GM19238 (cell line): Measurements from ENCODE around the gene GPR176.
A peak's percentile ranks its signal among the peaks of the same experiment; 100 is the strongest.

ENCODE experiments used
- DNase-seq: peaks from one replicate; pipeline ENCODE4 v3.0.0; 2011; ENCODE audit warnings: low spot score; ENCODE audit not compliant: insufficient read length

Gene GPR176

DNA sequence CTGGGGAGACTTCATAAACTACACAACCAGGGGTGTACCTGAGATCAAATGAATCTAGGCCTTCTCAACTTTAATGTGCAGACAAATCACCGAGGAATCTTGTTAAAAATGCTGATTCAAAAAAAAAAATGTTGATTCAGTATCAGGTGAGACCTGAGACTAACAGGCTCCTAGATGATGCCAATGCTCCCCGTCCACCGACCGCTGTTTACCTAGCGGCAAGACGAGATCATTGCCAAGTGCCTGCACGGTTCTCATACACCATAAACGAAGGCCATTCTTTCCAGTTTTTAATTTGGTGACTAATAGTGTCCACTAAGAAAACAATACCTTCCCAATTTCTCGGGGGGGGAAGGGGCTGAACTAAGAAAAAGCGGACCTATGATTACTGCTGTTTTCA is 134.9 kb downstream of the GPR176 start:
- no peak for DNase-seq

DNA sequence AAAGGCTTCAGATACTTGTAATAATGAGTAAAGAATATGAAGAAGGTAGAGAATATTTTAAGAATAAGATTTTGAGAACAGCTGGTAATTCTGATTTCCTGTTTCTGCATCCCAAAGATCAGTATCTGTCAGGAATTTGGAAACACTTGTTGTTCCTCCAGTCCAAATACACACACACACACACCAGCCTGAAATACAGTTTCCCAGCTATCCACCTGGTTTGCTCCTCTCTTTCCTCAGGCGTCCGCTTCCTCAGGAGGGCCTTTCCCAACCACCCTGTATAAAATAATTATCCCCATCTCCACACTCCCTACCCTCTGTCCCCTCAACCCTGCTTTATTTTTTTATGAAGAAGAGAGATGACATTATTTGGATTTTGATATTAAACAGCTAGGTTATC is 135.4 kb downstream of the GPR176 start:
- DNase-seq, result no peak

DNA sequence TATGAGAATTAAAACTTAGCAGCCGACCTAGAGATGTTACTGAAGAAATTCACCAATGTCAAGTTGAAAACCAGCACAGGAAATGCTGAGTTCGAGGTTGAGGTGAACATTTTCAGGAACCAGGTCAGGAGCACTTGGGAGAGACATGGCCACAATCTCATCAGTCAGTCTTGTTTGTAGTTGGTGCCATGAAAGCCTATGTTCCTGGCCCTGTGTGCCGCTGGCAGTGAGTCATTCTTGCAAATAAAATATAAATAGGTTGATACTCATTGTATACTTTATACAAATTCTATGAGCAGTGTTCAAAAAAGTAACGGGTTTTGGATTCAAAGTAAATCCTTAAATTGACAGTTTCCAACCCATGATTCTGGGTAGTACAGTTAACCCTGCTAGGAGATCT is 135.9 kb downstream of the GPR176 start:
- DNase-seq, result no peak

DNA sequence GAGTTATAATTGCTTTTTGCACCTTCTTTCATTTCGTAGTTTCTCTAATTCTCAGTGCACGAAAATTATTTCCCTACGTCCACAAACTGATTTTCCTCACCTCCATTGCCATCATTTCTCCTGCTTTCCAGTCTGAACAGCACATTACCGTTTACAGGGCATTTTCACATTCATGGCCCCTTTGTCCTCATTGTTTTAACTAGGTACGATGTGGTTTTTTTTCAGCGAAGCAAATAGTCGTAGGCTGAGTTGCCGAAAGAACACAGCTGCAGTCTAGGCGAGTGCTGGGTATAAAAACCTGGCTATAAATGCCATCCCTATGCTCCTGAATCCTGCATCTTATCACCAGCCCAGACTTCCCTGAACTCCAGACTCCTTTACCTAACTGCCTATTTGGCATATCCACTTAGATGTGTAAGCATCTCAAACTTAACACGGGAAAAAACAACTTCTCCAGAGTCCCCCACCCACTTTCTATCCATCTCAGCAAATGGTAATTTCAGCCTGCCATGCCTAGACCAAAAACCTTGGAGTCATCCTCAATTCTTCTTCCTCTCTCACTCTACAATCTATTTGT is 136.7 kb downstream of the GPR176 start:
- DNase-seq, result no peak

DNA sequence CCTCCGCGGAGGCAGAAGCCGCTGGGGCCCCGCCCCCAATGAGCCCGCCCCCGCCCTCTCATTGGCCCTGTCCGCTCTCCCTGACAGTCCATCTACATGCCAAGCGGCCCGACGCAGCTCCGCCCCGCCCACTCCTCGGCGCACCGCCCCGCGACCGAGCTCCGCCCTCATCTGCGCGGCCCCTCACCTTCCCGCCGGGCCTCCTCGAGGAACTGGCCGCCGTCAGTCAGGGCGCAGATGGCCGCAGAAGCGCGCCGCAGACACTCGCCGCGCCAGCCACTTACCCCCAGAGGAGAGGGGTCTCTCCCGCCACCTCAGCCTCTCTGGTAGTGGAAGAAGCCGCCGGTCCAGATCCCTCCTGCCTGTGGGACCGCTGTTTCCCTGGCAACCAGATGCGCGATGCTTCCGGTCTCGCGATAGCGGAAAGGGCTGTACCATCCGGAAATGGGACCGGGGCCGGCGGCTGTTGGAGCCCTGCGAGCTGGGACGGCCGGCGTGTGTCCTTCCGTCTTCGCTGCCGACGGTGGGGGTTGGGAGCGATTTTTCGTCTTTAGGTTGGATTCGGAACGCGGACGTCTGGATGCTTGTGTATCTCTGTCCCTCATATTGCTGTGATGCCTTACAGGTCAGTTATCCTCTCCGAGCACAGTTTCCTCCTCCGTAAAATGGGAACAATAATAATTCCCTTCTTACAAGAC is 137.5 kb downstream of the GPR176 start, which contains the start of gene FSIP1:
Gene FSIP1 (minus strand): TSS at position 401 of the 698 bp plus-strand sequence. CDS start 6,317 bp downstream, outside the sequence.
- peak; percentile 92 for DNase-seq

DNA sequence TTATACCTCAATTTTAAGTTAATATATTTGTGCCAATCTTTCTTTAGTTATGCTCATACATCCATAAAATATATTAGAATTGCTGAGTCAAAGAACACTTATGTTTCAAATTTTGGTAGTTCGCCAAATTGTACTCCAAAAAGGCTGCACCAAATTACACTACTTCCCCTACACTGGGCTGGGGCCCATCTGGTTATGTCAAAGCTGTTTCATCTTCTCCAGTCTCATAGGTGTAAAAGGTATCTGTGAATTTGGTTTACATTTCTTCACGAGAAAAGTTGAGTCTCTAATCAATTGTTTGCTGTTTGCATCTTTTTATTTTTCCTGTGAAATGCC is 138.1 kb downstream of the GPR176 start:
- DNase-seq, result no peak

DNA sequence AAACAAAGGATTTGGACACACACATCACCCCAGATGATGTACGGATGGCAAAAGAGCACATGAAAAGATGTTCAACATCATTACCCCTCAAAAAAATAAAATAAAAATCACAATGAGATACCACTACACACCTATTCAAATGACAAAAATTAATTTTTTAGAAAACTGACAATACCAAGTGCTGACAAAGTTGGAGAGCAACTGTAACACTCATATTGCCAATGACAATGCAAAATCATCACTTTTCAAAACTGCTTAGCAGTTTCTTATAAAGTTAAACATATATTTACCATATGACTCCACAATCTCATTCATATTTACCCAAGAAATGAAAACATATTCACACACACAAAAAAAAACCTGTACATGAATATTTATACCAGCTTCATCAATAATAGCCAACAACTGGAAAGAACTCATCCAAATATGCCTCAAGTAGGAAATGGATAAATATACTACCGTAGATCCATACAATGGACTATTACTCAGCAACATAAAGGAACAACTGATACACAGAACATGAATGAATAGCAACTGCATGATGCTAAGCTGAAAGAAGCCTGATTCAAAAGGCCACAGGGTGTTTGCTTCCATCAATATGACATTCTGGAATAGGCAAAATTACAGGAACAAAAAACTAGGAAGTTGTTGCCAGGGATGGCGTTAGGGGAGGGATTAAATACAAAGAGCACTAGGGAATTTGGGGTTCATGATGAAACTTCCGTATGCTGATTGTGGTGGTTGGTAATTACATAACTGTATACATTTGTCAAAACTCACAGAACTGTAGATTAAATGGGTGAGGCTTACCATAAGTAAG is 138.7 kb downstream of the GPR176 start:
- no peak for DNase-seq

DNA sequence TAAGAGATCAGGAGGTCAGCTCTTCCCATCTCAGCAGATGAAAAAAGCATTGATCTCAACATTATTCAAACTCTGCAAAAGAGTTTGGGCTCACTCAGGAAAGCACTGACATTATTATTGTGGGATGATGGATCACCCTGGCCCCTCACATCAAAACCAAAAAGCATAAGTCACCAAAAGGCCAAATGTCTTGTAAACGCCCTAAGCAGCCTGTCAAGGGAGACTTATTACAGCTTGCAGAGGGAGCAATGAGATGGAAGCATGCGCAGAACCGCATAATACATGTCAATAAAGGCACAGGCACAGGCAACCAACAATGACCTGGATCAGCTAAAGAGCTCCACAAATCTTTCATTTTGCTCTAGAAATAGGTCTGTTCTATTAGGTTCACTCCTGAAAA is 142.0 kb downstream of the GPR176 start:
- DNase-seq, result no peak

DNA sequence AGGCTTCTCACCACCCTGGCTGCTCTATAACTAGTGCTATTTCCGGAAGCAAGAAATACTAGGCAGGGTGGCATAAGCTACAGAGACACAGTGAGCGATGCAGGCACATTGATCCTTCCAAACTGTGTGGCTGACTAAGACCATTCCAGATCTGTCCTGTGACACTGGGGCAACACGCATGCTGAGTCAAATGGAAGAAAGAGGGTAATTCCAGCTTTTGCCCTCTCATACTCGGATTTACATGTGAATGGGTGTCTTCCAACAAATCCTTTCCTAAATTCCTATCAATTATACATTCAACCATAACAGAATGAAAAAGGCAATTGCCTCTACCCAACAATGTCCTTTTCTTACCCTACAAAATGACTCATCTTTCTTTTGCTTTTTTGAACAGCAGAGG is 142.6 kb downstream of the GPR176 start:
- no peak for DNase-seq

DNA sequence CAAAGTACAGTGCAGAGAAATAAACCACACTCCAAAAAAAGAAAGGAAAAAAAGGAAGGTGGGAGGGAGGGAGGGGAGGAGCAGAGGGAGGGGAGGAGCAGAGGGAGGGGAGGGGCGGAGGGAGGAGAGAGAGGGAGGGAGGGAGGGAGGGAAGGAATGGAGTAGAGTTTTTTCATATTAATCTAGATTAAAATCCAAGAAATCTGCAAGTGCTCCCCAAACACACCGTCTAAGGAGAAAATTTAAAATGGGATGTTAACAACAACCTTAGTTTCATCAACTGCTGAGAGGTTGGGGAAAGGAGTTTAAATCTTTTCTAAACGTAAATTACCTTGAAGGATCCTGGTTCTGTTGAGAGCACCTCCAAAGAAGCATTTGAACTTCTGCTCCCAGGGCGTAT is 144.0 kb downstream of the GPR176 start:
- DNase-seq, result no peak

DNA sequence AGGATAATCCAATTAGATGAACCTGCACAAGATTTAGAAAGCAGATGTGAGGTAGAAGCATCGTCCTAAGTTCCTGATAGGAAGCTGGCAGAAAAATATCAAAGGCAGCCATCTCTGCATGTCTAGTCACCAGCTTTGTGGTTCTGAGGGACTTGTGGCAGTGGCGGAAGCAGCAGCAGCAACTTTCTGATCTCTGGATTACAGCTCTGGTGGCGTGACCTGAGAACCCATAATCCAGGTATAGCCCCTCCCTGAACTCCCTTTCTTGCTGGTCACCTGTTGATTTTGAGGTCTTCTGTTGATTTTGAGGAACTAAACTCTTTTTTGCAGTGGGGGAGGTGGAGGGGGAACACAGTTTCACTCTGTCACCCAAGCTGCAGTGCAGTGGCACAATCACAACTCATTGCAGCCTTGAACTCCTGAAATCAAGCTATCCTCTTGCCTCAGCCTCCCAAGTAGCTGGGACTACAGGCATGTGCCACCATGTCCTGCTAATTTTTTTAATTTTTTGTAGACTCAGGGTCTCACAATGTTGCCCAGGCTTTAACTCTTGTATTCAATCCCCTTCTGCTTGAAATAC is 145.3 kb downstream of the GPR176 start:
- DNase-seq, result no peak

DNA sequence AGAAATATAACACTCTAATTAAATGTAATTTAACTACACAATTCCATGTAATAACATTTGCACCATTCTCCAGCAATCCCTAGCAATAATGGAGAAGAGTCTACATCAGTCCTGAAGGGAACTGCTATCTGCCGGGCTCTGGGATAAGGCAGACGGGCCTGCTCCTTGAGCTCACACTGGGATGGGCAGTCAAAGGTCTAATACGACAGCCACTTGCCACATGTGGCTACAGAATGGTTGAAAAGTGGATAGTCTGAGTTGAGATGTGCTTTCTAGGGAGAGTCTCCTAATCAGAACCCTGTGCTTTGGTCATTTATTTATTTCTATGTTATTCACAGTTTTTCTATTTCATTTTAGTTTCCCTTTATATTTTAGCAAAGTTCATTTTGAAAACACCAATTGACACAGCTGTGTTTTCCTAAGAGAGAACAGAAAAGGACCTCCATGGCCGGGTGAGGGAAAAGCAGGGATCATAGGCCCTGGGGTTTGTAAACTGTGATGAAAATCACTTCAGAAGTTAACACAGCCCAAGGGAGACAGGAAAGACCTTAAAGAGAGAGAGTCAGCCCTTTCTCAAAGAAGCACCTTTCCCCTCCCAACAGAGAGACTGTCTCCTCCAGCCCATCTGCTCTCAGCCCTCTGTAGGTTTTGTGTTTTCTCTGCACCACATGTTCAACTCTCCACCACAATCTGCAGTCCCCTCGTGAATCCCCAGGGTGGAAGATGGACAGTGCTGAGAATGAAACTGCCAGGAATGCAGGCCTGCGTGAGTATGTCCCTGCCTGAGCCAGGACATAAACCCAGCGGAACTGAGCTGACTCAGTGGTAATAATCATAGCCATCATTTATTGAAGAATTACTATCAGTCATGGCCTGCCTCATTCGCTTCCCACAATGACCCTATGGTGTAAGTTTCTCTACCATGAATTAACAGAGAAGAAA is 149.0 kb downstream of the GPR176 start:
- DNase-seq, result no peak

DNA sequence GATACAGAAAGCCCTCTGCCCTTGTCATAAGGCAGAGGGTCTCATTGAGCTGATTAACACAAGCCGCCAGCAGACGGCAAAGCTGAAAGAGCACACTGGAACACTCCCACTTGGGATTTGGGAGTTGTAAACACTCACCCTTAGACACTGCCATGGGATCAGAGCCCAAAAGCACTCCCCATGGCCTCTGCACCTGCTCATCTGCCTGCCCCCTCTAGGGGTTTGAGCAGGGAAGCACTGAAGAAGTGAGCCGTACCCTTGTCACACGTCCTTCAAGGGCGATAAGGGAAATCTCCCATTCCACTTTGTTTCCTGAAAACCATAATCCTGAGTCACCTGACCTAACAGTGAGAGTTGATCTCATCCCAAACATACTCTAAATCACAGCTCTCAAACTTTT is 152.1 kb downstream of the GPR176 start:
- no peak for DNase-seq

DNA sequence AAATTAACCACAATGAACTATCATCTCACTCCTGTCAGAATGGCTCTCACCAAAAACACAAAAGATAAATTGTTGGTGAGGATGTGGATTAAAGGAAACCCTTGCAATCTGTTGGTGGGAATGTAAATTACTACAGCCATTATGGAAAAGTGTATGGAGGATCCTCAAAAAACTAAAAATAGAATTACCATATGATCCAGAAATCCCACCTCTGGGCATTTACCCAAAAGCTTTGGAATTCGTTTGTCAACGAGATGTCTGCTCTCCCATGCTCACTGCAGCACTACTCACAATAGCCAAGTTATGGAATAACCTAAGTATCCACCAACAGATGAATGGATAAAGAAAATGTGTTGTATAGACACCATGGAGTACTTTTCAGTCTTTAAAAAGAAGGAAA is 159.1 kb downstream of the GPR176 start:
- DNase-seq, result no peak

DNA sequence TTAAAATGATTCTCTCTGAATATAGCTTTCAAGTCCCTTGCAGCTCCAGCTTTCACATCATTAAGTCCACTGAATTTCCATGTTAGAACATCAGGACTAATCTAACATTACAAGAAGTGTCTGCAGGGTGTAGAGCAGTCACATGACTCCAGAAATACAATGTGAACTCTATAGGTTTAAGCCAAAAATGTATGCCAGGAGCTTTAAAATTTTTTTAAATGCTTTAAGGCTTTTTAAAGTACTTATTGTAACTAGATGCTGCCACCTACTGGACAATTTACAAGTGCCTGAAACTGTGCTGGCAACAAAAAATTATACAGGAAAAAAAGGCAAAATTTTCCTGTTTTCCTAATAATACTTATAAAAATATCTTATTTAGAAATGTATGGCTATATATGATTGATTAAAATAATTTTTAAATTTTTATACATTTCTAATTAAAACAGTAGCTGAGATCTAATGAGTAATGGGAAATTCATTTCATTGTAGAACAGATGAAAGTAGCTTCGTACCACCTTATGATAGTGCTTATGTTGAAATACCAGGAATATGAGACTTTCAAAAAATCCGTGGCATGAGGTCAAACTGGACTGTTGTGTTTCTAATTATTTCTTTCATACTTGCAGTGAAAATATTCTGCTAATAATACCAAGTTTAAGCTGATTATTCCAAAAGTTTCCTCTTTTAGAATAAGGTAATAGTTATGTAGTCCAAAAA is 163.1 kb downstream of the GPR176 start:
- peak; percentile 5 for DNase-seq

DNA sequence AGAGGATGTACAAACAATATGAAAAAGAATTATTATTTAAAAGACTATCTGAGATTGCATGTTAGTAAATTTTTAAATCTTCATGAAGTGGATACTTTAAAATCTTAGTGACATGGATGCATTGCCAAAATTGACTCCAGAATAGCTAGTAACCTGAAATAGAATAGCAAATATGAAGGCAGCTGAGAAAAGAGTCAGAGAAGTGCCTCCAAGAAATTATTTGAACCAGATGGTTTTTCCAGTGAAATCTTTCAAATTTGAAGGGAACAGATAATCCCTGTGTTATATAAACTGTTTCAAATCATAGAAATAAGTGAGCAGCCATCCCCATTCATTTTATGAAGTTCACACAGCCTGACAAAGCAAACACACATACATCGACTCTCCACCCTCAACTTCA is 167.1 kb downstream of the GPR176 start:
- no peak for DNase-seq

DNA sequence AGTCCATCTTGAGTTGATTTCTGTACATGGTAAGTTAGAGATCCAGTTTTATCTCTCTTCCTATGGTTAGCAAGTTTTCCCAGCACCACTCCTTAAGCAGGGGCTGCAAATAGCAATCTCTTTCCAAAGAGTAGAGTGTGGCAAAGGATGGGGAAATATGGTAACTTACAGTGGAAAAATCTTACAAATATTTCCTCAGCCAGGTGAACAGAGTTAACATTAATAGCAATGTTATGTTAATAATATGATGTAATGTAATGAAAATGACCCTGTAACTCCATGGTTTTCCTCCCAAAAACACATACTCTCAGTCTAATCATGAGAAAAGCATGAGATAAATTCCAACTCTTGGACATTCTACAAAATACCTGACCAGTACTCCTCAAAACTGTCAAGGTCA is 167.8 kb downstream of the GPR176 start:
- DNase-seq, result no peak
